HG03135 (cell line): ENCODE data around the gene STXBP5.
"Not testable (repeated sequence)": the region's sequence is repeated elsewhere in the genome, so short reads cannot be mapped to it uniquely, and the experiment has no call there.

Experiments
- ATAC-seq: cut with Tn5 transposase; IDR thresholded peaks from one replicate; pipeline ENCODE4 v1.9.1; 2021; ENCODE audit warnings: mild to moderate bottlenecking, moderate library complexity; ENCODE audit not compliant: unreplicated experiment

Gene STXBP5

GRCh38 chr6:147366290-147366689 is 162.1 kb downstream of the STXBP5 start:
- ATAC-seq = no peak

GRCh38 chr6:147371325-147371724 is 167.1 kb downstream of the STXBP5 start:
- ATAC-seq = no peak

GRCh38 chr6:147372806-147373205 is 168.6 kb downstream of the STXBP5 start:
- ATAC-seq = no peak

- no peak for ATAC-seq
These were observed 174.6 kb downstream of the STXBP5 start for GRCh38 chr6:147378819-147379218.

- ATAC-seq = not testable (repeated sequence)
These were observed 176.6 kb downstream of the STXBP5 start for GRCh38 chr6:147380841-147381240.

GRCh38 chr6:147381712-147382111 is 177.5 kb downstream of the STXBP5 start:
- no peak for ATAC-seq

- ATAC-seq = no peak
These were observed 178.8 kb downstream of the STXBP5 start for GRCh38 chr6:147382945-147383554.

GRCh38 chr6:147384029-147384428 is 179.8 kb downstream of the STXBP5 start:
- ATAC-seq = no peak

- peak; percentile 62 for ATAC-seq
These were observed 180.8 kb downstream of the STXBP5 start for GRCh38 chr6:147384737-147385710.

GRCh38 chr6:147389463-147389862 is 185.2 kb downstream of the STXBP5 start:
- ATAC-seq = no peak

- no peak for ATAC-seq
These were observed 186.8 kb downstream of the STXBP5 start for GRCh38 chr6:147390909-147391536.

- ATAC-seq = no peak
These were observed 188.9 kb downstream of the STXBP5 start for GRCh38 chr6:147392917-147393625.

GRCh38 chr6:147395158-147395557 is 190.9 kb downstream of the STXBP5 start:
- ATAC-seq = no peak

GRCh38 chr6:147397306-147397705 is 193.1 kb downstream of the STXBP5 start:
- no peak for ATAC-seq

GRCh38 chr6:147400968-147401367 is 196.8 kb downstream of the STXBP5 start:
- no peak for ATAC-seq

GRCh38 chr6:147401779-147402178 is 197.6 kb downstream of the STXBP5 start:
- no peak for ATAC-seq

GRCh38 chr6:147406783-147407182 is 202.6 kb downstream of the STXBP5 start:
- ATAC-seq = no peak

- ATAC-seq = no peak
These were observed 203.4 kb downstream of the STXBP5 start for GRCh38 chr6:147407571-147407970.

- no peak for ATAC-seq
These were observed 212.4 kb downstream of the STXBP5 start for GRCh38 chr6:147416622-147417021.

- ATAC-seq = no peak
These were observed 213.7 kb downstream of the STXBP5 start for GRCh38 chr6:147417954-147418353.

GRCh38 chr6:147418523-147418922 is 214.3 kb downstream of the STXBP5 start:
- no peak for ATAC-seq
